ENCODE measurements around the gene RNF130. TPM values are rescaled to one million over a fixed set of nuclear protein-coding genes. Genes with fewer than 3 reads are reported as not detected.

The RNF130 gene
- polyA plus RNA-seq, 1 donor from 2014 or later, result 48.7 TPM

DNA sequence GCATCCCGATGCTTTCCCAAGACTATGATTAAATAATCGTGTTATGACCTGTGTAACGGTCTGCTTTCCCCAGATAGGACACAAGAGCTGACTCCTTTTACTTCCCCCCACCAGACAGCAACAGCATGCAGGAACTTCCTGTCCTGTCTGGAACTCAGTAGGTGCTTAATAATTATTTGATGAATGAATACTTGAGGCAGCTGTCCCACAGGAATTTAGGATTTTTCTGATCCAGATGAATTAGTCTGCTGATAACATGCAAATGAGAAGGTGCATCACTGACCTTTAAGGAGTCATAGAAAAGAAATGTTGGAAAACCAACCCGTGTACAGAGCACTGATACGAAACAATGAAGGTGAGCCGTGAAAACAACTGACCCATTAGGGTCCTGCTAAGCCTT, 12.2 kb downstream of the RNF130 start:
- H3K36me3 ChIP-seq (ENCODE audit: insufficient read depth, low read length), result peaks cover 5% of the 10 kb centered on the region
- H3K9me2 ChIP-seq (ENCODE audit: insufficient read depth, low read length), result no peaks in the 10 kb centered on the region
- no peaks in the 10 kb centered on the region for H3K9me3 ChIP-seq (ENCODE audit: low read length)
- peaks cover 97% of the 10 kb centered on the region for H3K79me2 ChIP-seq (replicated peaks; ENCODE audit: insufficient read depth, low read length)
- H3K27ac ChIP-seq (ENCODE audit: low read length), result no peak overlapping the region
- H3F3A ChIP-seq (ENCODE audit: insufficient read depth, low read length, poor library complexity, severe bottlenecking), result no peaks in the 10 kb centered on the region
- no peak overlapping the region for H3K4me3 ChIP-seq (ENCODE audit: low read length)
- TF ChIP-seq SMC3 (conservative IDR thresholded peaks at IDR 0.05; ENCODE audit: poor library complexity), result no peak
- TF ChIP-seq, protein P1, sequence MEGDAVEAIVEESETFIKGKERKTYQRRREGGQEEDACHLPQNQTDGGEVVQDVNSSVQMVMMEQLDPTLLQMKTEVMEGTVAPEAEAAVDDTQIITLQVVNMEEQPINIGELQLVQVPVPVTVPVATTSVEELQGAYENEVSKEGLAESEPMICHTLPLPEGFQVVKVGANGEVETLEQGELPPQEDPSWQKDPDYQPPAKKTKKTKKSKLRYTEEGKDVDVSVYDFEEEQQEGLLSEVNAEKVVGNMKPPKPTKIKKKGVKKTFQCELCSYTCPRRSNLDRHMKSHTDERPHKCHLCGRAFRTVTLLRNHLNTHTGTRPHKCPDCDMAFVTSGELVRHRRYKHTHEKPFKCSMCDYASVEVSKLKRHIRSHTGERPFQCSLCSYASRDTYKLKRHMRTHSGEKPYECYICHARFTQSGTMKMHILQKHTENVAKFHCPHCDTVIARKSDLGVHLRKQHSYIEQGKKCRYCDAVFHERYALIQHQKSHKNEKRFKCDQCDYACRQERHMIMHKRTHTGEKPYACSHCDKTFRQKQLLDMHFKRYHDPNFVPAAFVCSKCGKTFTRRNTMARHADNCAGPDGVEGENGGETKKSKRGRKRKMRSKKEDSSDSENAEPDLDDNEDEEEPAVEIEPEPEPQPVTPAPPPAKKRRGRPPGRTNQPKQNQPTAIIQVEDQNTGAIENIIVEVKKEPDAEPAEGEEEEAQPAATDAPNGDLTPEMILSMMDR (IDR thresholded peaks at IDR 0.05; ENCODE audit: poor library complexity, severe bottlenecking), result no peak
- TF ChIP-seq MXI1 (conservative IDR thresholded peaks at IDR 0.05; ENCODE audit: poor library complexity, severe bottlenecking), result no peak
- no peak for TF ChIP-seq EP300 (conservative IDR thresholded peaks at IDR 0.05; ENCODE audit: poor library complexity, severe bottlenecking)
- TF ChIP-seq POLR2AphosphoS5 (IDR thresholded peaks at IDR 0.05), result no peak
- TF ChIP-seq TAF1 (IDR thresholded peaks at IDR 0.05; ENCODE audit: low read depth), result no peak
- TF ChIP-seq EZH2 (IDR thresholded peaks at IDR 0.05; ENCODE audit: borderline replicate concordance, insufficient read depth, low read length, poor library complexity, severe bottlenecking), result no peak
- TF ChIP-seq, protein P2, sequence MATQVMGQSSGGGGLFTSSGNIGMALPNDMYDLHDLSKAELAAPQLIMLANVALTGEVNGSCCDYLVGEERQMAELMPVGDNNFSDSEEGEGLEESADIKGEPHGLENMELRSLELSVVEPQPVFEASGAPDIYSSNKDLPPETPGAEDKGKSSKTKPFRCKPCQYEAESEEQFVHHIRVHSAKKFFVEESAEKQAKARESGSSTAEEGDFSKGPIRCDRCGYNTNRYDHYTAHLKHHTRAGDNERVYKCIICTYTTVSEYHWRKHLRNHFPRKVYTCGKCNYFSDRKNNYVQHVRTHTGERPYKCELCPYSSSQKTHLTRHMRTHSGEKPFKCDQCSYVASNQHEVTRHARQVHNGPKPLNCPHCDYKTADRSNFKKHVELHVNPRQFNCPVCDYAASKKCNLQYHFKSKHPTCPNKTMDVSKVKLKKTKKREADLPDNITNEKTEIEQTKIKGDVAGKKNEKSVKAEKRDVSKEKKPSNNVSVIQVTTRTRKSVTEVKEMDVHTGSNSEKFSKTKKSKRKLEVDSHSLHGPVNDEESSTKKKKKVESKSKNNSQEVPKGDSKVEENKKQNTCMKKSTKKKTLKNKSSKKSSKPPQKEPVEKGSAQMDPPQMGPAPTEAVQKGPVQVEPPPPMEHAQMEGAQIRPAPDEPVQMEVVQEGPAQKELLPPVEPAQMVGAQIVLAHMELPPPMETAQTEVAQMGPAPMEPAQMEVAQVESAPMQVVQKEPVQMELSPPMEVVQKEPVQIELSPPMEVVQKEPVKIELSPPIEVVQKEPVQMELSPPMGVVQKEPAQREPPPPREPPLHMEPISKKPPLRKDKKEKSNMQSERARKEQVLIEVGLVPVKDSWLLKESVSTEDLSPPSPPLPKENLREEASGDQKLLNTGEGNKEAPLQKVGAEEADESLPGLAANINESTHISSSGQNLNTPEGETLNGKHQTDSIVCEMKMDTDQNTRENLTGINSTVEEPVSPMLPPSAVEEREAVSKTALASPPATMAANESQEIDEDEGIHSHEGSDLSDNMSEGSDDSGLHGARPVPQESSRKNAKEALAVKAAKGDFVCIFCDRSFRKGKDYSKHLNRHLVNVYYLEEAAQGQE (IDR thresholded peaks at IDR 0.05; ENCODE audit: borderline replicate concordance), result no peak
- no peak overlapping the region for H3K4me2 ChIP-seq (ENCODE audit: low read length)
- no peak overlapping the region for H3K9ac ChIP-seq (ENCODE audit: low read length)
- no peaks in the 10 kb centered on the region for H3K27me3 ChIP-seq (ENCODE audit: insufficient read depth, low read depth, low read length)
- H2AFZ ChIP-seq (ENCODE audit: low read depth, low read length), result no peak overlapping the region
- peaks cover 4% of the 10 kb centered on the region for H4K20me1 ChIP-seq (ENCODE audit: insufficient read depth)

DNA sequence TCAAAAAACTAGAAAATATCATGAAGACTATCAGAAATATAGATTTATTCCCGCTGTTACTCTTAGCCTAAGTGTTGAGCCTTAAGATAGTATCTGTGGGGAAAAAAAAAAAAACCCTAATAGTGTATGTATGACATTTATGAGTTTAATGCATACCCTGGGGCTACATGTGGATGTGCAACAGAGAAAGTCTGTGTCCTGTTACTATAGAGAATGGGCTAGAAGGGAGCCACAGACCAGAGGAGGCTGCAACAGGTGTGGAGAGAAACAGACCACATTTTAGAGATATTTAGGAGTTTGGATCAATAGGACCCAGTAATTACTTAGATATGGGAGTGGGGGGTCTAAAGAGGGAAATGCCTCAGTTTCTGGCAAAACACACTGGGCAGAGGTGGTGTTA, 15.4 kb downstream of the RNF130 start:
- Histone ChIP-seq H3F3A (ENCODE audit: insufficient read depth, low read length, poor library complexity, severe bottlenecking) (no peaks in the 10 kb centered on the region), H3K9ac (ENCODE audit: low read length) (no peak overlapping the region), H3K27me3 (ENCODE audit: insufficient read depth, low read depth, low read length) (no peaks in the 10 kb centered on the region), H3K4me3 (ENCODE audit: low read length) (no peak overlapping the region), H3K9me3 (ENCODE audit: low read length) (no peaks in the 10 kb centered on the region), H4K20me1 (ENCODE audit: insufficient read depth) (peaks cover 14% of the 10 kb centered on the region), H2AFZ (ENCODE audit: low read depth, low read length) (no peak overlapping the region), H3K36me3 (ENCODE audit: insufficient read depth, low read length) (no peaks in the 10 kb centered on the region), H3K79me2 (replicated peaks; ENCODE audit: insufficient read depth, low read length) (peaks cover 95% of the 10 kb centered on the region), H3K27ac (ENCODE audit: low read length) (no peak overlapping the region), H3K4me2 (ENCODE audit: low read length) (no peak overlapping the region), H3K9me2 (ENCODE audit: insufficient read depth, low read length) (no peaks in the 10 kb centered on the region)
- no peak for TF ChIP-seq MXI1 (conservative IDR thresholded peaks at IDR 0.05; ENCODE audit: poor library complexity, severe bottlenecking)
- TF ChIP-seq POLR2AphosphoS5 (IDR thresholded peaks at IDR 0.05), result no peak
- TF ChIP-seq, protein P2 (IDR thresholded peaks at IDR 0.05; ENCODE audit: borderline replicate concordance), result no peak
- TF ChIP-seq RAD21 (conservative IDR thresholded peaks at IDR 0.05), result no peak
- TF ChIP-seq TAF1 (IDR thresholded peaks at IDR 0.05; ENCODE audit: low read depth), result no peak
- TF ChIP-seq SMC3 (conservative IDR thresholded peaks at IDR 0.05; ENCODE audit: poor library complexity), result no peak
- no peak for TF ChIP-seq EP300 (conservative IDR thresholded peaks at IDR 0.05; ENCODE audit: poor library complexity, severe bottlenecking)
- TF ChIP-seq, protein P1 (IDR thresholded peaks at IDR 0.05; ENCODE audit: poor library complexity, severe bottlenecking), result no peak
- TF ChIP-seq EZH2 (IDR thresholded peaks at IDR 0.05; ENCODE audit: borderline replicate concordance, insufficient read depth, low read length, poor library complexity, severe bottlenecking), result no peak

Measured in neural cell (in vitro differentiated cells).